H54 (cell line): ENCODE data around the gene CDK4.
"Not testable (repeated sequence)": the region's sequence is repeated elsewhere in the genome, so short reads cannot be mapped to it uniquely, and the experiment has no call there.

Experiments used
- DNase-seq: peaks from one replicate; pipeline ENCODE4 v3.0.0; 2011; ENCODE audit warnings: low spot score, mixed read lengths; ENCODE audit not compliant: insufficient read length
- FAIRE-seq: peaks from 3 replicates; lab custom pipeline; 2011; peaks lifted over from hg19 to GRCh38; lab: Jason Lieb, UNC
- POLR2A ChIP-seq: IDR thresholded peaks from 2 replicates; pipeline ENCODE4 v1.6.1; 2011; ENCODE audit warnings: low read depth, mild to moderate bottlenecking, low read length

Gene CDK4

GRCh38 chr12:57715786-57716185 lies 36.3 kb downstream of the CDK4 start:
- FAIRE-seq (no peak), DNase-seq (no peak)
- TF ChIP-seq POLR2A, result no peak

GRCh38 chr12:57715036-57715748 lies 36.9 kb downstream of the CDK4 start:
- DNase-seq, FAIRE-seq: not testable (repeated sequence)

- FAIRE-seq (no peak), DNase-seq (no peak)
- TF ChIP-seq POLR2A, result no peak
Measured at GRCh38 chr12:57713209-57713608, 38.9 kb downstream of the CDK4 start.

- no peak for TF ChIP-seq POLR2A
- FAIRE-seq, result no peak
- DNase-seq, result no peak
Measured at GRCh38 chr12:57712701-57713100, 39.4 kb downstream of the CDK4 start.

- no peak for TF ChIP-seq POLR2A
- FAIRE-seq, result no peak
Measured at GRCh38 chr12:57708296-57708695, 43.8 kb downstream of the CDK4 start.

GRCh38 chr12:57707250-57707649 lies 44.9 kb downstream of the CDK4 start:
- no peak for FAIRE-seq
- DNase-seq, result no peak
- TF ChIP-seq POLR2A, result no peak

More at GRCh38 chr12:57708296-57708695, 43.8 kb downstream of the CDK4 start:
- no peak for DNase-seq

- DNase-seq (no peak), FAIRE-seq (no peak)
- no peak for TF ChIP-seq POLR2A
Measured at GRCh38 chr12:57700317-57700716, 51.8 kb downstream of the CDK4 start.

- DNase-seq (no peak), FAIRE-seq (no peak)
- no peak for TF ChIP-seq POLR2A
Measured at GRCh38 chr12:57698414-57698813, 53.7 kb downstream of the CDK4 start.
